Measurements from ENCODE around the gene WNT3A.
"Not testable (repeated sequence)": the region's sequence is repeated elsewhere in the genome, so short reads cannot be mapped to it uniquely, and the experiment has no call there.

- not testable (repeated sequence) for TF ChIP-seq CTCF, POLR2A (IDR thresholded peaks at IDR 0.05)
These were observed 36.5 kb upstream of the WNT3A start for GRCh38 chr1:227970076-227970995.
